Amygdala (tissue), 56 donors: ENCODE measurements around the gene EVX2.

Source experiments
- DNase-seq, 56 donors: peaks; one replicate each; lab custom pipeline; 2025; lab: John Stamatoyannopoulos, UW

EVX2 gene

DNA sequence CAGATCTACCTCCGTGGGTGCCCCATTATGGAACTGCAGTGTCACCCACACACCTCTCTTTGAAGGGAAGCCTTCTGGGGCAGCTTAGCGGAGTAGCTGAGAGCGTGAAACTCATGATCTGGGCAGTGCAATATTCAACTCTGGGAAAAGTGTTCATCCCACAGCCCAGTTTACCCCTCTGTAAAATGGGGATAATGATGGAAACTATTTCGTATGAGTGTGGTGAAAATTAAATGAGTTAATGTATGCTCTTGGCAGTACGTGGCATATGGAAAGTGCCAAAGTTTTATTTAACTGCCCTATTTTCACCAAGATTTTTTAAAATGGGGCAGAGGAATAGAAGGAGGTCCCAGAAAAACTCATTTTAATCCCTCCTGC is 11.5 kb downstream of the EVX2 start:
- DNase-seq, result no peak

DNA sequence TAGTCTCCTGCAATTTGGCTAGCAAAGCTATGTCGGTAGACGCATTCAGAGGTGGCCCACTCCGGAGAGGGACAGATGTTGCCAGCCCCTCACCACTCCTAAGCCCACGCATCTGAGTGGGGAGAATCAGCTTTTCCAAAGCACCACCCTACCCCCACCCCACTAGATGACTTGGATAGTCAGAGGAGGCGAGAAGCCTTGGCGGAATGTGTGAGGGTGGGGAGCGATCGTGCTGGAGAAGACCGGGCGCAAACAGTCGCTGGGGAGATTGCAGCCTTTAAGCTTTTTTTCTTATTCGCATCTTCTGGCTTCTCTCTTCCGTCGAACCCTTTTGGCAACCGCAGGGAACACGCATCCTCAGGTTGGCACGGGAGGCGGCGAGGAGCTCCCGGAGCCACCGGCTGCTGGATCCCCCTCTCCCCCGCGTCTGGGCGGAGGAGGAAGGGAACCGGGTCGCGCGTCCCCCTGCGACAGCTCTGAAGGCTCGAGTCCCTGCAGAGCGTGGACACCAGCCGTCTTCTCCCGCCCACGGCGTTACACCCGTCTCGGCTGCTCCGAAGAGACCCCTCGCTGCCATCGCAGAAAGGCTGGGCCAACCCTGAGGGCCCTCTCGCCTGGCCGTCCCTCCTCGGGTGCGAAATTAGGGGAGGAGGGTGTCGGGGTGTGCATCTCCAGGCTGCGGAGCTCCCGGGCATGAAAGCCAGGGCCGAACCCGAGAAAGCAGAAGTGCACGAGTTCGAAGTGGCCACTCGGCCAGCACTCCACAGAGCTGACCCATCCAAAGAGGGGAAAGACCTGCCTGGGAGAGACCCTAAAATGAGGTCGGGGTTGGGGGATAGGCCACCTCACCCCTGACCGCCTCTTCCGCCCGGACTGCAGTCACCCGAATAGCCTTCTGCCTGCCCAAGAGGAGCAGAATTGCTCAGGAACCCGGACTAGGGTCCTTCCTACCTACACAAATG is 12.2 kb downstream of the EVX2 start:
- no peak for DNase-seq

DNA sequence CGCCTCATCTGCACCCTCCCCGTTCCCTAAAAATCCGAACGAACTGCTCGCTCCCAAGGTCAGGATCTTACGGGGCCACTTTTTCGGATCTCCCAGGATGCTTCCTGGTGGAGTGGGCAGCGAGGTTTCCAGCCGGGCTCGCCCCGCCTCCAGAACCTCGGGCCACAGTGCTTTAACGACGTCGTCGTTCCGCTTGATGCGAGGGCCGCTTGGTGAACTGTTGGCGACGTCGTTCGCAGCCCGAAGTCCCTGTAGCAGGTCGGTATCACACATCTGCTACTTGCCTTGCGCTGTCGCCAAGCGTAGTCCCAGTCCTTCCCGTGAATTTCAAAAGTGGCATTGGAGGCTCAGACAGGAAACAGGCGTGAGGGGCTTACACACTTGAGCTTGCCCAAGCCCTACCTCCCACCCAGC is 15.3 kb downstream of the EVX2 start:
- no peak for DNase-seq

DNA sequence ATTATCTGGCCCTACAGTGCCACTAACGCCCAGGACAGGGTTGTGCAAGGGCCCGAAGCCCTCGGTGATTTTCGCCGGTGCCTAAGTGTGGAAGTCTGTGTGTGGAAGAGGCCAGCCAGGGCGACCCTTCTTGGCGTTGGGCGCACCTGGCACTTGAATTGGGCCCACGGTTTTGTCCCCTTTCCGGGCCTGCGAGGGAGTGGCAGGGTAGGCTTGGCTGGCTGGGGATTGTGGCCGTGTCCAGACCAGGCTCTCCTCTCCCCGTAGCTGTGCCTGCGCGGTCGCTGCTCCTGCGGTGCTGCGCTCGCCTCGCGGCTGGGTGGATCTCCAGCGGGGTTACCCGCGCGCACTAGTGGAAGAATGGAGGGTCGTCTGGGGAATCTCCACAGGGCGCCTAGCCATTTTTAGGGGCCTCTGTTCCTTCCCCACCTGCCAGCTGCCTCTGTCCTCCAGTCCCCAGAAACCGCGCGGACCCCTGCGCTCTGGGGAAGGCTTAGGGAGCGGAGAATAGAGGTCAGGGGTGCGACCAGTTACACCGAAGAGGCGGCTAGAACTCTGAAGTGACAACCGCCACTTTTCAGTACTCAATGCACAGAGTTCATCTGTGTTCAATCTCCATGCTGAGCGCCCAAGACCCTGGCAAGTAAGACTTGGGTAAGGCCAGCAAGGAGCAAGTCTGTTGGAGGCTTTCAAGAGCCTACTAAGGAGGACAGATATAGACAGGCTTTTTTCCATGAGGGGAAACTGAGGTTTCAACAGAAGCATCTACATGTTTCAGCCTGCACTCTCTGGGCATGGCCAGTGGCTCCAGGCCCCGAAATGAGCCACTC is 16.0 kb downstream of the EVX2 start:
- DNase-seq, result no peak

DNA sequence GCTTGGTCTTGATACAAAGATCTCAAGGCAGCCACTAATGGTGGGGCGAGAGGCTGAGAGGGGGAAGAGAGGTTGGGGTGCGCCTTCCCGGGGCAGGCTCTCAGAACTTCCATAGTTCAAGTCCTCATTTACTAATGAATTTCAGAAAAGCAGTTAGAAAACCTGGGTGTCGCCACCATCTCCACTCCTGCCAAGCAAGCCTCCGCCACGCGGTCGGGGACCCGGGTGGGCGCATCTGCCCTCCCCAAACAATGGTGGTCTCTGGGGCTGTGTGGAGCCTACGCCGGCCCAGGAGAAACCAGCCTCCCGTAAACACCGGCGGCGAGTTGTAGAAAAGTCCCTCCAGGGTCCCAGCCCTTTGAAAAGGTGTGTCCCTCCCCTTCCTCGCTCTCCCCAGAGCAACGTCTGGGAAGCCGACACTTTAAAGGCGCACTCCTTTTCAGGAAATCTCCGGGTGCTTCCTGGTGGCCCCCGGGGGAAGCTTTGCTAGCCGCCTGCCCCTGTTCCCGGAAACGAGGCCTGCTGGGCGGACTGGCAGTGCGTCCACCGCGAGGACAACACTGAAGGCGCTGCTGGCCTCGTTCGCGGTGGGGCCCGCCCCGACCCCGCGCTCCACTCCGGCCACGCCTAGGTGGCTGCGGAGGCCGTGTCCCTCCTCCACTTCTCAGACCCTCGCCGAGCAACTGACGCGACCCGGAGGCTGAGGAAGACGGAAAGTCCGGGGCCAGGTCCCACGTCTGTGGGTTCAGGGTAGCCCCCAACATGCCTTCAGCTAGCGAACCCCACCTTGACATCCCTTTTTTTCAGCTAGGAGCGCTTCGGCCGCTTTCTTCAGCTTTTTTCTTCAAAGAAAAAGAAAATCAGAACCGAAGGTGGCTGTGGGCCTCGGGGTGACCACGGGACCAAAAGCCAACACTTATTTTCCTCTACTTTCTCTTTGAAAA is 16.8 kb downstream of the EVX2 start:
- no peak for DNase-seq

DNA sequence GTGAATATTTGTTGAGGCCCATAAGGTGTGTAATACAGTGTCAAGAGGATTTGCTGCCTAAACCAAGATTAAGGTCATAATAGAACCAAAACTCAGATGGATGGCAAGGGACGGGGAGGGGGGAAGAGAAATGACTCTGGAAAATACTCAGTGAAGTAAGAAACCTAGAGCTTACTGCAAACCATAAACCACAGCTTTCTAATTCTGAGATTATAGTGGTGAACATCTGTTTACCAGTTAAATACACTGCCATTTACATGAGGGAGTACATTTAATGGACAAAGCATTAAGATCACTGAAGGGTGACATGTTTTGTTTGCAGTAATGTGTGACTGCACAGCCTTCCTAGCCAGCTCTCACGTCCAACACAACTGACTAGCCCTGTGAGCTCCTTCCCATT is 19.8 kb downstream of the EVX2 start:
- DNase-seq, result no peak

DNA sequence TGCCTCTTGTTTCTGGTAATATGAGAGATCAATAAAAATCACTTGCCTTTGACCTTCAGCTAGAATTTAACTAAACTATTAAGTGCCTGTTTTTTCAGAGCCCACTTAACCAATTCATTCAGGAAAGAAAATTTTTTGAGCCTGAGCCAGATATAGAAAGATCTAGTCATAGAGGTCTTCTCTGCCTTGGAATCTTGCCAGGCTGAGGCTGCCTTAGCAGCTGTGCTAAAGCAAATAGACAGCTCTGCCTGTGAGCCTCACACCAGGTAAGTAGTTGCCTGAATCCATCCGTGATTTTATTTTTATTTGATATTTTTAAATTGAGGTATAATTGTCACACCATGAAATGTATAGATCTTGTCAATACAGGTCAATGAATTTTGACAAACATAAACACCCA is 27.4 kb downstream of the EVX2 start:
- DNase-seq, result peak in 1 of 56 donors; percentile 0

DNA sequence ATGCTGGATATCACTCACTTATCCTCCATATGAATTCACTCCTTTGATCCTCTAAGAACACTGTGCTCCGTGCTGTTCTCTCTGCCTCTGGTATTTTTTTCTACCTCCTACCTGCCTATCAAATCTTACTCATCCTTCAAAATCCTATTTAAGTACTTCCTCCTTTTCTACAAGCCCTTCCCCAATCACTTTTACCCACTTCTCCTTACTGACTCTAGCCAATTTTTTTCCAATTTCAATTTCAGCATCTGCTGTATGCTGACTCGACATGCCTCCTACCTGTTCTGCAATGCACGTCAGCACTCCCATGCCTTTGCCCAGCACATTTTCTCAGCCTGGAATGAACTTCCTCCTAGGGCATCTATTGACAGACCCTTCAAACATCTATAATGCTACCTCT is 44.4 kb downstream of the EVX2 start:
- no peak for DNase-seq

DNA sequence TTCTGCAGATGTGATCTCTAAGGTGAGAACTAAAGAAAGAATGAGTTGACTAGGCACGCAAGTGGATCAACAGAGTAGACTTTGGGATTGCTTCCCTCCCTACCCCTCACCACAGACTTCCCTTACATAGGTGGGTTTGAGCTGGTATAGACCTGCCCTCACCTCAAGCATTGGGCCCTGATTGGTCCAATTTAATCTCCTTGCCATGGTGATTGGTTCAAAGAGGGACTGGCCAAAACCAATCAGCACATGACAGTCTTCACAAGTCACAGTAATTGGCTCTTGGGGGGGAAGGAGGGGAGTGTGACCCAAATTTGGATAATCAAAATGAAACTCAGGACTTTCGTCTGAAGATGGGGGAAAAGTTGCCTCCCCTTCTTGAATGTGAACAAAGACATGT is 45.1 kb downstream of the EVX2 start:
- DNase-seq, result no peak

DNA sequence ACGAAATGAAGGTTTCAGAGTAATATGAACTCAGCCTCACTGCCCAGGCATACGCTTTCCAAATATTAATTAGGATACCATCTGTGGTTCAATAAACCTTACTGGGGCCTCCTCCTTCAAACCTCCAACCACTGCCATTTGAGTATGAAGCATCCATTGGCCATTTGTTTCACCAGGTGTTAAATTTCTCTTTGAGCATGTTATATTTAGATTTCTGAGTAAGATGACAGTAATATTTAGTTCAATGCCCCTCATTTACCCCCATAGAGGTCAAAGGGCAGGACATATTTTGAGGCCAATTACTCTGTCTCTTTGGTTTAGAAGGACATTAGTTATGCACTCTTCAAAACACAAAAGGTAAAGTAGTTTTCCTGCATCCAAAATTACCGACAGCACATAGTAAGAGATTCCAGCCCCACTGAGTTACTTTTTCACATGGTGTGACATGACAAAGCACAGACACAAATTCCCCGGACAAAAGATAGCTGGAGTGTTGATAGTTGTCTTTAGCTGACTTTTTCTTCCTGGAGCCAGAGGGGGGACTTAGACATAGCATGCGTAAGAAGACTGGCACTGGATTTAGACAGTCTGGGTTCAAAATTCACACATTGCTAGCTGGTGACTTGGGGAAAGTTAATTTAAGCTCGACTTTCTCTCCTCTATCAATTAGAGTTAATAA is 48.6 kb downstream of the EVX2 start:
- no peak for DNase-seq

DNA sequence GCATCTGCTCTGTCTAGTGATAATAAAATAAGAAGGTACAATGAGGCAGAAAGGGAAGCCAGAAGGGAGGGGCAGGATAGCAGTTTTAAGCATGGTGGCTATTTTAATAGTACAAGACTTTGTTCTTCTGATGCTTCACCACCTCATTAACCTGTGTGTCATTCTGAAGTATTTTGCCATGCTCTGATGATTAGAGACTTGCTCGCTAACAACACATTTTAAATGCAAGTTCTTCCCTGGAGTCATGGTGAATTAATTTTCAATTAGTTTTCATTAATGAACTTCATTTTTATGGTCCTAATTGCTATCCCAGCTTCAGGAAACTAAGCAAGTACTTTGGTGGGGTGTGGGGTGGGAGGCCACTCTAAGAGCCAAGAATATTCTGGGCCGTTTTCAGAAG is 56.0 kb downstream of the EVX2 start:
- no peak for DNase-seq
